ENCODE measurements around the gene UCKL1.
"Not testable (repeated sequence)": the region's sequence is repeated elsewhere in the genome, so short reads cannot be mapped to it uniquely, and the experiment has no call there.

UCKL1 gene

GRCh38 chr20:63955827-63956663, at the start of gene UCKL1:
Gene UCKL1 (minus strand): TSS chr20:63956416. CDS start chr20:63956372, 44 bp downstream.
- DNase-seq (ENCODE audit: low spot score), result peak; percentile 83

- DNase-seq (ENCODE audit: low spot score), result no peak
Observed at GRCh38 chr20:64005394-64005793, 49.2 kb upstream of the UCKL1 start.

- no peak for DNase-seq (ENCODE audit: low spot score)
Observed at GRCh38 chr20:64003960-64004725, 47.9 kb upstream of the UCKL1 start.

GRCh38 chr20:64001607-64002011, 45.4 kb upstream of the UCKL1 start:
- DNase-seq (ENCODE audit: low spot score), result no peak

- no peak for DNase-seq (ENCODE audit: low spot score)
Observed at GRCh38 chr20:64000906-64001305, 44.7 kb upstream of the UCKL1 start.

GRCh38 chr20:63982937-63983336, 26.7 kb upstream of the UCKL1 start:
- no peak for DNase-seq (ENCODE audit: low spot score)

- peak; percentile 96 for DNase-seq (ENCODE audit: low spot score)
Observed at GRCh38 chr20:63980806-63981728, 24.9 kb upstream of the UCKL1 start, which contains the start of gene PRPF6. Gene PRPF6 (plus strand): TSS chr20:63981132. CDS start chr20:63981246, 114 bp downstream.

GRCh38 chr20:63980317-63980805, 24.1 kb upstream of the UCKL1 start:
- DNase-seq (ENCODE audit: low spot score), result no peak

GRCh38 chr20:63979557-63980316, 23.5 kb upstream of the UCKL1 start, which contains the start of gene SAMD10:
Gene SAMD10 (minus strand): TSS chr20:63979642. CDS start chr20:63979467, 175 bp downstream.
- DNase-seq (ENCODE audit: low spot score), result peak; percentile 68

GRCh38 chr20:63979229-63979556, 23.0 kb upstream of the UCKL1 start:
- no peak for DNase-seq (ENCODE audit: low spot score)

GRCh38 chr20:63978319-63979228, 22.4 kb upstream of the UCKL1 start:
- DNase-seq (ENCODE audit: low spot score), result peak; percentile 82

GRCh38 chr20:63977739-63978276, 21.6 kb upstream of the UCKL1 start:
- DNase-seq (ENCODE audit: low spot score), result peak; percentile 65

GRCh38 chr20:63976980-63977738, 20.9 kb upstream of the UCKL1 start:
- no peak for DNase-seq (ENCODE audit: low spot score)

- not testable (repeated sequence) for DNase-seq (ENCODE audit: low spot score)
Observed at GRCh38 chr20:63976511-63976910, 20.3 kb upstream of the UCKL1 start.

GRCh38 chr20:63974402-63975200, 18.4 kb upstream of the UCKL1 start:
- DNase-seq (ENCODE audit: low spot score), result no peak

GRCh38 chr20:63973636-63974401, 17.6 kb upstream of the UCKL1 start:
- DNase-seq (ENCODE audit: low spot score), result peak; percentile 83

- DNase-seq (ENCODE audit: low spot score), result no peak
Observed at GRCh38 chr20:63973160-63973479, 16.9 kb upstream of the UCKL1 start.

Data from kidney tubule cell (primary cell).